Immature natural killer cell (primary cell): ENCODE measurements around the gene HS6ST1. TPM values are rescaled to one million over a fixed set of nuclear protein-coding genes. Genes with fewer than 3 reads are reported as not detected.
"Not testable (repeated sequence)": the region's sequence is repeated elsewhere in the genome, so short reads cannot be mapped to it uniquely, and the experiment has no call there.

Source experiments
- DNase-seq, 3 donors: peaks; one replicate each; pipeline ENCODE4 v3.0.0; 2022; ENCODE audit warnings: mixed read lengths in 1 of 3
- H3K27ac Mint-ChIP-seq, 6 donors: one replicate each; pipeline ENCODE4 v1.8.0; 2020; ENCODE audit warnings: mixed read lengths in 6 of 6, mild to moderate bottlenecking in 5 of 6, inconsistent platforms in 4 of 6, moderate library complexity in 3 of 6
- H3K27me3 Mint-ChIP-seq, 3 donors: one replicate each; pipeline ENCODE4 v1.8.0; 2020 to 2021; ENCODE audit warnings: low read depth in 3 of 3, mild to moderate bottlenecking in 3 of 3, mixed read lengths in 3 of 3, moderate library complexity in 3 of 3, inconsistent platforms in 1 of 3
- H3K36me3 Mint-ChIP-seq, 3 donors: one replicate each; pipeline ENCODE4 v1.8.0; 2020; ENCODE audit warnings: mixed read lengths in 3 of 3, inconsistent platforms in 2 of 3, mild to moderate bottlenecking in 2 of 3
- H3K4me1 Mint-ChIP-seq, 2 donors: one replicate each; pipeline ENCODE4 v1.8.0; 2020; ENCODE audit warnings: inconsistent platforms in 2 of 2, mild to moderate bottlenecking in 2 of 2, mixed read lengths in 2 of 2, moderate library complexity in 1 of 2
- H3K4me3 Mint-ChIP-seq, 5 donors: one replicate each; pipeline ENCODE4 v1.8.0; 2020; ENCODE audit warnings: mild to moderate bottlenecking in 5 of 5, mixed read lengths in 5 of 5, inconsistent platforms in 3 of 5, moderate library complexity in 3 of 5
- H3K9me3 Mint-ChIP-seq, 6 donors: one replicate each; pipeline ENCODE4 v1.8.0; 2020; ENCODE audit warnings: mild to moderate bottlenecking in 6 of 6, mixed read lengths in 6 of 6, inconsistent platforms in 4 of 6, moderate library complexity in 3 of 6
- polyA plus RNA-seq, 3 donors: library from polyadenylated mRNA; unstranded; fragments of 300-500 nt; fragmentation: Illumina TruSeq; gene quantifications; one replicate each; pipeline ENCODE4 v1.2.3, GENCODE V29; 2021

The HS6ST1 gene
- polyA plus RNA-seq, 3 donors from 2014 or later, result 5.1 to 6.6 (median 6.0) TPM

- no peak for DNase-seq
- Mint-ChIP-seq H3K36me3 (peaks cover 0 to under 1% (median under 1%) of the 10 kb centered on the region in 3 donors), H3K9me3 (no peaks in the 10 kb centered on the region)
These were observed 58.2 kb downstream of the HS6ST1 start for GRCh38 chr2:128260239-128261138.

GRCh38 chr2:128259585-128259984, 59.1 kb downstream of the HS6ST1 start:
- peaks cover under 1 to 6% of the 10 kb centered on the region in 2 donors for H3K4me1 Mint-ChIP-seq
- H3K27me3 Mint-ChIP-seq, result peaks cover 0 to 4% (median 1%) of the 10 kb centered on the region in 3 donors
- H3K27ac Mint-ChIP-seq, result no peak overlapping the region
- no peaks in the 10 kb centered on the region for H3K9me3 Mint-ChIP-seq
- peaks cover 0 to 4% (median 4%) of the 10 kb centered on the region in 3 donors for H3K36me3 Mint-ChIP-seq
- H3K4me3 Mint-ChIP-seq, result no peak overlapping the region
- DNase-seq, result no peak

More at GRCh38 chr2:128260239-128261138, 58.2 kb downstream of the HS6ST1 start:
- Mint-ChIP-seq H3K4me3 (no peak overlapping the region), H3K4me1 (peaks cover 10 to 15% of the 10 kb centered on the region in 2 donors), H3K27me3 (peaks cover 0 to 4% (median 1%) of the 10 kb centered on the region in 3 donors), H3K27ac (no peak overlapping the region)

- H3K4me1 Mint-ChIP-seq, result peaks cover 0 to 5% of the 10 kb centered on the region in 2 donors
- peaks cover 3 to 7% (median 4%) of the 10 kb centered on the region in 3 donors for H3K36me3 Mint-ChIP-seq
- no peak for DNase-seq
- peaks cover 0 to 4% (median 1%) of the 10 kb centered on the region in 3 donors for H3K27me3 Mint-ChIP-seq
- no peak overlapping the region for H3K4me3 Mint-ChIP-seq
- no peak overlapping the region for H3K27ac Mint-ChIP-seq
- no peaks in the 10 kb centered on the region for H3K9me3 Mint-ChIP-seq
These were observed 60.5 kb downstream of the HS6ST1 start for GRCh38 chr2:128258218-128258617.

GRCh38 chr2:128252501-128252900, 66.2 kb downstream of the HS6ST1 start:
- Mint-ChIP-seq H3K4me3 (no peak overlapping the region), H3K9me3 (no peaks in the 10 kb centered on the region), H3K4me1 (no peaks in the 10 kb centered on the region), H3K36me3 (peaks cover 3 to 7% (median 4%) of the 10 kb centered on the region in 3 donors), H3K27me3 (peaks cover 0 to 2% (median 1%) of the 10 kb centered on the region in 3 donors), H3K27ac (no peak overlapping the region)
- no peak for DNase-seq

GRCh38 chr2:128252086-128252485, 66.6 kb downstream of the HS6ST1 start:
- not testable (repeated sequence) for H3K9me3 Mint-ChIP-seq, H3K27ac Mint-ChIP-seq, H3K27me3 Mint-ChIP-seq, H3K4me1 Mint-ChIP-seq, H3K36me3 Mint-ChIP-seq, DNase-seq, H3K4me3 Mint-ChIP-seq

GRCh38 chr2:128250229-128251025, 68.2 kb downstream of the HS6ST1 start:
- no peak overlapping the region for H3K4me3 Mint-ChIP-seq
- no peak overlapping the region for H3K27ac Mint-ChIP-seq
- peaks cover 3 to 6% (median 3%) of the 10 kb centered on the region in 3 donors for H3K36me3 Mint-ChIP-seq

GRCh38 chr2:128249555-128249954, 69.1 kb downstream of the HS6ST1 start:
- no peak overlapping the region for H3K27ac Mint-ChIP-seq
- H3K9me3 Mint-ChIP-seq, result no peaks in the 10 kb centered on the region
- H3K36me3 Mint-ChIP-seq, result peaks cover 0 to 4% (median 3%) of the 10 kb centered on the region in 3 donors
- peaks cover 0 to 2% (median 0%) of the 10 kb centered on the region in 3 donors for H3K27me3 Mint-ChIP-seq
- DNase-seq, result no peak
- no peaks in the 10 kb centered on the region for H3K4me1 Mint-ChIP-seq
- H3K4me3 Mint-ChIP-seq, result no peak overlapping the region

More at GRCh38 chr2:128250229-128251025, 68.2 kb downstream of the HS6ST1 start:
- peaks cover 0 to 2% (median 0%) of the 10 kb centered on the region in 3 donors for H3K27me3 Mint-ChIP-seq
- no peaks in the 10 kb centered on the region for H3K4me1 Mint-ChIP-seq
- H3K9me3 Mint-ChIP-seq, result no peaks in the 10 kb centered on the region
- no peak for DNase-seq

- H3K4me3 Mint-ChIP-seq, result no peak overlapping the region
- H3K27ac Mint-ChIP-seq, result no peak overlapping the region
- H3K4me1 Mint-ChIP-seq, result no peaks in the 10 kb centered on the region
- no peak for DNase-seq
- H3K36me3 Mint-ChIP-seq, result no peaks in the 10 kb centered on the region
- no peaks in the 10 kb centered on the region for H3K9me3 Mint-ChIP-seq
- H3K27me3 Mint-ChIP-seq, result no peaks in the 10 kb centered on the region
These were observed 72.9 kb downstream of the HS6ST1 start for GRCh38 chr2:128245813-128246212.

GRCh38 chr2:128241896-128242295, 76.8 kb downstream of the HS6ST1 start:
- H3K4me3 Mint-ChIP-seq, result no peak overlapping the region
- no peaks in the 10 kb centered on the region for H3K36me3 Mint-ChIP-seq
- DNase-seq, result no peak
- H3K9me3 Mint-ChIP-seq, result no peaks in the 10 kb centered on the region
- no peaks in the 10 kb centered on the region for H3K4me1 Mint-ChIP-seq
- H3K27ac Mint-ChIP-seq, result no peak overlapping the region
- no peaks in the 10 kb centered on the region for H3K27me3 Mint-ChIP-seq

GRCh38 chr2:128237911-128238697, 80.6 kb downstream of the HS6ST1 start:
- no peaks in the 10 kb centered on the region for H3K9me3 Mint-ChIP-seq
- H3K4me3 Mint-ChIP-seq, result no peak overlapping the region
- no peak for DNase-seq
- peaks cover 4 to 7% of the 10 kb centered on the region in 2 donors for H3K4me1 Mint-ChIP-seq
- no peak overlapping the region for H3K27ac Mint-ChIP-seq
- peaks cover 0 to 9% (median 3%) of the 10 kb centered on the region in 3 donors for H3K27me3 Mint-ChIP-seq
- H3K36me3 Mint-ChIP-seq, result no peaks in the 10 kb centered on the region

GRCh38 chr2:128237081-128237534, 81.6 kb downstream of the HS6ST1 start:
- Mint-ChIP-seq H3K27me3 (peaks cover 0 to 9% (median 3%) of the 10 kb centered on the region in 3 donors), H3K4me3 (no peak overlapping the region), H3K36me3 (no peaks in the 10 kb centered on the region), H3K27ac (no peak overlapping the region), H3K9me3 (no peaks in the 10 kb centered on the region), H3K4me1 (peaks cover 4 to 7% of the 10 kb centered on the region in 2 donors)
- no peak for DNase-seq

GRCh38 chr2:128236491-128237035, 82.1 kb downstream of the HS6ST1 start:
- Mint-ChIP-seq H3K9me3 (no peaks in the 10 kb centered on the region), H3K4me1 (peaks cover 4 to 7% of the 10 kb centered on the region in 2 donors), H3K36me3 (no peaks in the 10 kb centered on the region), H3K4me3 (no peak overlapping the region), H3K27me3 (peaks cover 0 to 9% (median 3%) of the 10 kb centered on the region in 3 donors), H3K27ac (no peak overlapping the region)
- DNase-seq, result no peak

- Mint-ChIP-seq H3K4me3 (no peak overlapping the region), H3K27me3 (peaks cover 0 to 9% (median 3%) of the 10 kb centered on the region in 3 donors), H3K4me1 (peaks cover 4 to 7% of the 10 kb centered on the region in 2 donors), H3K9me3 (no peaks in the 10 kb centered on the region), H3K27ac (no peak overlapping the region), H3K36me3 (no peaks in the 10 kb centered on the region)
- no peak for DNase-seq
These were observed 83.1 kb downstream of the HS6ST1 start for GRCh38 chr2:128235581-128235980.
